H7 (cell line): ENCODE measurements around the gene CARD16. TPM values are rescaled to one million over a fixed set of nuclear protein-coding genes. Genes with fewer than 3 reads are reported as not detected.

Source experiments
- DNase-seq: peaks from one replicate; pipeline ENCODE4 v3.0.0; 2012
- H3K27me3 ChIP-seq: 2 replicates; pipeline ENCODE4 v1.6.0; 2011; ENCODE audit warnings: mild to moderate bottlenecking, low read length; ENCODE audit not compliant: control insufficient read depth, insufficient read depth
- H3K36me3 ChIP-seq: replicated peaks from 2 replicates; pipeline ENCODE4 v1.5.1; 2011; ENCODE audit warnings: low read length; ENCODE audit not compliant: control insufficient read depth, insufficient read depth
- H3K4me3 ChIP-seq: 2 replicates; pipeline ENCODE4 v1.5.1; 2011; ENCODE audit warnings: low read depth, mild to moderate bottlenecking, control low read depth, low read length, moderate library complexity; ENCODE audit not compliant: insufficient read depth
- total RNA-seq: library from RNA; depleted of rRNA; stranded (reverse); fragments of >200 nt; shearing (Covaris generic); gene quantifications from 2 replicates; pipeline ENCODE4 v1.2.3, GENCODE V29; 2014

Gene CARD16
- total RNA-seq, 1 experiment from 2014 or later = not detected

GRCh38 chr11:105033343-105033742, 11.8 kb downstream of the CARD16 start:
- H3K27me3 ChIP-seq = no peaks in the 10 kb centered on the region
- no peaks in the 10 kb centered on the region for H3K36me3 ChIP-seq
- H3K4me3 ChIP-seq = no peak overlapping the region
- no peak for DNase-seq

GRCh38 chr11:105032495-105032894, 12.6 kb downstream of the CARD16 start:
- Histone ChIP-seq H3K27me3 (no peaks in the 10 kb centered on the region), H3K4me3 (no peak overlapping the region), H3K36me3 (no peaks in the 10 kb centered on the region)
- DNase-seq = no peak

- no peaks in the 10 kb centered on the region for H3K27me3 ChIP-seq
- H3K4me3 ChIP-seq = no peak overlapping the region
- H3K36me3 ChIP-seq = no peaks in the 10 kb centered on the region
- DNase-seq = no peak
Measured at GRCh38 chr11:105027678-105028077, 17.5 kb downstream of the CARD16 start.

GRCh38 chr11:105024394-105024793, 20.7 kb downstream of the CARD16 start:
- no peaks in the 10 kb centered on the region for H3K36me3 ChIP-seq
- no peaks in the 10 kb centered on the region for H3K27me3 ChIP-seq
- no peak overlapping the region for H3K4me3 ChIP-seq
- DNase-seq = no peak

- no peak within 1 kb of the TSS for H3K4me3 ChIP-seq
- H3K27me3 ChIP-seq = no peaks in the 10 kb centered on the region
- no peaks in the 10 kb centered on the region for H3K36me3 ChIP-seq
- no peak for DNase-seq
Measured at GRCh38 chr11:105023003-105023402, 22.1 kb downstream of the CARD16 start, which contains the start of gene CASP5. Gene CASP5, minus strand, starts transcription at chr11:105023168. Its CDS starts 32 bp downstream, at chr11:105023136.

- DNase-seq = no peak
- Histone ChIP-seq H3K4me3 (no peak overlapping the region), H3K36me3 (no peaks in the 10 kb centered on the region), H3K27me3 (no peaks in the 10 kb centered on the region)
Measured at GRCh38 chr11:105022527-105022926, 22.6 kb downstream of the CARD16 start.

GRCh38 chr11:105007463-105007862, 37.7 kb downstream of the CARD16 start:
- no peaks in the 10 kb centered on the region for H3K36me3 ChIP-seq
- DNase-seq = no peak
- no peaks in the 10 kb centered on the region for H3K27me3 ChIP-seq
- no peak overlapping the region for H3K4me3 ChIP-seq

- DNase-seq = no peak
Measured at GRCh38 chr11:105005451-105005845, 39.7 kb downstream of the CARD16 start.

GRCh38 chr11:105004021-105004420, 41.1 kb downstream of the CARD16 start:
- Histone ChIP-seq H3K27me3 (no peaks in the 10 kb centered on the region), H3K4me3 (no peak overlapping the region), H3K36me3 (no peaks in the 10 kb centered on the region)
- DNase-seq = no peak

More at GRCh38 chr11:105005451-105005845, 39.7 kb downstream of the CARD16 start:
- H3K27me3 ChIP-seq = no peaks in the 10 kb centered on the region
- H3K4me3 ChIP-seq = no peak overlapping the region
- H3K36me3 ChIP-seq = no peaks in the 10 kb centered on the region

GRCh38 chr11:105003151-105003550, 42.0 kb downstream of the CARD16 start:
- H3K36me3 ChIP-seq = no peaks in the 10 kb centered on the region

GRCh38 chr11:105000797-105001196, 44.3 kb downstream of the CARD16 start:
- peak; percentile 3 for DNase-seq
- H3K4me3 ChIP-seq = no peak overlapping the region
- H3K27me3 ChIP-seq = no peaks in the 10 kb centered on the region
- no peaks in the 10 kb centered on the region for H3K36me3 ChIP-seq

More at GRCh38 chr11:105003151-105003550, 42.0 kb downstream of the CARD16 start:
- DNase-seq = no peak
- Histone ChIP-seq H3K27me3 (no peaks in the 10 kb centered on the region), H3K4me3 (no peak overlapping the region)

GRCh38 chr11:105000167-105000566, 45.0 kb downstream of the CARD16 start:
- no peak for DNase-seq
- Histone ChIP-seq H3K27me3 (no peaks in the 10 kb centered on the region), H3K4me3 (no peak overlapping the region), H3K36me3 (no peaks in the 10 kb centered on the region)

GRCh38 chr11:104999721-105000120, 45.4 kb downstream of the CARD16 start:
- Histone ChIP-seq H3K36me3 (no peaks in the 10 kb centered on the region), H3K4me3 (no peak overlapping the region)
- DNase-seq = no peak

GRCh38 chr11:104997288-104997687, 47.8 kb downstream of the CARD16 start:
- Histone ChIP-seq H3K36me3 (no peaks in the 10 kb centered on the region), H3K4me3 (no peak overlapping the region), H3K27me3 (no peaks in the 10 kb centered on the region)
- no peak for DNase-seq

More at GRCh38 chr11:104999721-105000120, 45.4 kb downstream of the CARD16 start:
- H3K27me3 ChIP-seq = no peaks in the 10 kb centered on the region

- Histone ChIP-seq H3K27me3 (no peaks in the 10 kb centered on the region), H3K4me3 (no peak overlapping the region), H3K36me3 (no peaks in the 10 kb centered on the region)
- DNase-seq = no peak
Measured at GRCh38 chr11:104995001-104995408, 50.1 kb downstream of the CARD16 start.

GRCh38 chr11:104992781-104993180, 52.4 kb downstream of the CARD16 start:
- no peak overlapping the region for H3K4me3 ChIP-seq
- H3K36me3 ChIP-seq = no peaks in the 10 kb centered on the region
- no peaks in the 10 kb centered on the region for H3K27me3 ChIP-seq
- no peak for DNase-seq
